HUES64 (cell line): ENCODE results near the gene AGAP1. TPM values are rescaled to one million over a fixed set of nuclear protein-coding genes. Genes with fewer than 3 reads are reported as not detected.

Experiments used
- H3K27ac ChIP-seq: 2 replicates; pipeline ENCODE4 v1.7.0; 2013; ENCODE audit warnings: low read depth, low read length, inconsistent platforms
- H3K27me3 ChIP-seq: 2 replicates; pipeline ENCODE4 v1.6.1; 2013; ENCODE audit warnings: mild to moderate bottlenecking, low read length; ENCODE audit not compliant: insufficient read depth
- H3K36me3 ChIP-seq: 2 replicates; pipeline ENCODE4 v1.6.1; 2013; ENCODE audit warnings: mild to moderate bottlenecking, low read length; ENCODE audit not compliant: insufficient read depth
- H3K4me1 ChIP-seq: 2 replicates; pipeline ENCODE4 v1.6.1; 2013; ENCODE audit warnings: mild to moderate bottlenecking, low read length, moderate library complexity; ENCODE audit not compliant: insufficient read depth
- H3K4me3 ChIP-seq: 2 replicates; pipeline ENCODE4 v1.5.1; 2013; ENCODE audit warnings: mild to moderate bottlenecking, low read length, moderate library complexity
- H3K9ac ChIP-seq: 2 replicates; pipeline ENCODE4 v1.6.1; 2013; ENCODE audit warnings: mild to moderate bottlenecking, low read depth, low read length
- H3K9me3 ChIP-seq: 2 replicates; pipeline ENCODE4 v1.6.1; 2013; ENCODE audit warnings: low read depth, low read length; ENCODE audit not compliant: insufficient read depth
- WGBS: fragments of 150-250, 120-280 bp; methylation state at CpG from one replicate; pipeline ENCODE4 v1.1.7; 2013; ENCODE audit warnings: missing lambda C conversion rate; 5-methylcytosine and 5-hydroxymethylcytosine counted together
- polyA plus RNA-seq, 2 experiments: library from polyadenylated mRNA; stranded (reverse); fragments of 50-300 nt; gene quantifications; one replicate each; pipeline ENCODE4 v1.2.3, GENCODE V29; 2013

AGAP1 gene
- 15.7 TPM for polyA plus RNA-seq (2013, experiment 1 of 2)
- polyA plus RNA-seq (2013, experiment 2 of 2) = 16.4 TPM

DNA sequence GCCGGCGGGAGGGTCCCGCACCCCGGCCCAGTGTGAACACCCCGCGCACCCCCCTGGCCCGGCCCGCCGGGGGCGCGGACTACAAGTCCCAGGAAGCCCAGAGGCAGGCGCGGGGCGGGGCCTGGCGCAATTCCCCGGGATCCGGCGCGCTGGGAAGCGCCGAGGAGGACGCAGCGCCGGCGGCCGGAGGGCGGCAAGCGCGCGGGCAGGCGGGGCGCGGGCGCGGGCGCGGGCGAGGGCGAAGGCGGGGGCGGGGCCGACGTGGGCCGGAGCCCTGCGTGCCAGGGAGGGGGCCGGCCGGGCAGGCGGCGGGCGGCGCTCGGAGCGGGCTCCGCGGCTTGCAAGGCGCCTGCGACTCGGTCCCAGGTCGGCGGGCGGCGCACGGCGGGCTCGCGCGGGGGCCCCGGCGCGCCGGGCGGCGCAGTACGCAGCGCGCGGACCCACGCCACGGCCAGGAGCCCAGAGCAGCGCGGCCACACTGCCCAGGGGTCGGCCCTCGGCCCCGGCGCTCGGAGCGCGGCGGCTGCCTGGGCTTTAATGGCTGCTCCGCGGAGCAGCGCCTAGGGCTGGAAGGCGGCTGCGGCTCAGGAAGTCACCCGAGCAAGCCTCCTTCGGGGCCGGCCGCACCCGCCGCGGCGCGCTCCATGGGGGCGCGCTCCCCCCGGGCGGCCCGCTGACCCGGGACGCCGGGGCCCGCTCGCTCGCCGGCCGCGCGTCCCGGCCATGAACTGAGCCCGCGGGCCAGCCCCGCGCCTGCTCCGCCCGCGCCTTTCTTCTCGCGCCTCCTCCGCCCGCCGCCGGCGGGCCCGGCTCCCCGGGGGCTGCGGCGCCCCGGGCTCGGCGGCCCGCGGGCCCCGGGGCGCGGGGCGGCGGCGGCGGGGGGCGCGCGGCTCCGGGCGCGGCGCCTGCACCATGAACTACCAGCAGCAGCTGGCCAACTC is at the start of gene AGAP1:
Gene AGAP1, plus strand, starts transcription at position 269 of the 941 bp plus-strand sequence.
- H3K9ac ChIP-seq = peak within 1 kb of the TSS; percentile 72
- no peaks in the 10 kb centered on the region for H3K9me3 ChIP-seq
- peak within 1 kb of the TSS; percentile 70 for H3K4me3 ChIP-seq
- H3K27ac ChIP-seq = no peak within 1 kb of the TSS
- under 1% methylated on average over 156 of the region's 156 CpGs for WGBS
- peaks cover 25% of the 10 kb centered on the region for H3K4me1 ChIP-seq
- H3K36me3 ChIP-seq = no peaks in the 10 kb centered on the region
- H3K27me3 ChIP-seq = peaks cover 27% of the 10 kb centered on the region

GRCh38 chr2:235444101-235444597 is 49.7 kb upstream of the AGAP1 start:
- Histone ChIP-seq H3K27ac (no peak overlapping the region), H3K4me3 (no peak overlapping the region), H3K36me3 (no peaks in the 10 kb centered on the region), H3K4me1 (no peaks in the 10 kb centered on the region), H3K9ac (no peak overlapping the region), H3K27me3 (no peaks in the 10 kb centered on the region), H3K9me3 (0 out of 2 replicates have a peak, but pooled peaks cover 3% of the 10 kb centered on the region)
- WGBS = 89% methylated on average over 7 of the region's 7 CpGs

DNA sequence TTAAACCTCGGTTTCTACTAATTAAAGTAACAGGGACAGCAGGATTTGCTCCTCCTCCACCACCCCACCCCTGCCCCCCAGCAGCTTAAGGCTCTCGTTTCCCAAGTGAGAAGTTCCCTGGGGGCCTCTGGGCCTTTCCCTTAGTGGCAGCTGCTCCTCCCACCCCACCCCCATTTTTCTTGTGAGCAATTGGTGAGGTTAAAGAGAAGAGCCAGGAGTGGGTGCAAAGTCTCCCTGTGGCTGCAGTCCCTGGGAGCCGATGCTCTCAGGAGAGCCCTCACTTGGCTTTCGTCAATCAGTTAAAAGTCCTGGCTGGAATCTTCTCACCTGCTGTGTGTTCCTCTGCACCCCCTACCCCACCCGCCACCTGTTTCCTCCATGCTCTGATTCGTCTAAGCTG is 48.7 kb upstream of the AGAP1 start:
- Histone ChIP-seq H3K27ac (no peak overlapping the region), H3K27me3 (no peaks in the 10 kb centered on the region), H3K4me3 (no peak overlapping the region), H3K36me3 (no peaks in the 10 kb centered on the region), H3K9me3 (0 out of 2 replicates have a peak, but pooled peaks cover 3% of the 10 kb centered on the region), H3K9ac (no peak overlapping the region), H3K4me1 (no peaks in the 10 kb centered on the region)
- WGBS = 75% methylated on average over 6 of the region's 6 CpGs

DNA sequence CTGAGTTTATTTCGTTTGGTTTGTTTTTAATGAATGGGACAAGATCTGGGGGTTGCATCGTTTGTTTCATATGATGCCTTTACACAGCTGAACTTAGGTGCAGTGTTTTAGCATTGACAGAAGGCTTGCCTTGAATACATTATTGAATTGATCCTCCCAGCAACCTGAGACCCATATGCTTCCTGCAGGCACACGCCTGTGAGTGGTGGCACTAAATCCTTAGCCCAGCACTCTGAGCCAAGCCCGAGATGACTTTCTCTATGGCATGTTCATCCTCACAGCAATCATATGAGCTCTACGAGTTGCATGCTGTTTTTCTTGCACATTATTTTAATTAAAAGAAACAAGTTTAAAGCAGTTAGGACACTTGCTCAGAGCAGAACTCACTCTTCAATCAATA is 47.8 kb upstream of the AGAP1 start:
- no peaks in the 10 kb centered on the region for H3K36me3 ChIP-seq
- WGBS = 92% methylated on average over 5 of the region's 5 CpGs
- H3K27me3 ChIP-seq = no peaks in the 10 kb centered on the region
- no peak overlapping the region for H3K4me3 ChIP-seq
- no peak overlapping the region for H3K9ac ChIP-seq
- no peak overlapping the region for H3K27ac ChIP-seq
- H3K4me1 ChIP-seq = no peaks in the 10 kb centered on the region
- H3K9me3 ChIP-seq = 0 out of 2 replicates have a peak, but pooled peaks cover 3% of the 10 kb centered on the region

- Histone ChIP-seq H3K27me3 (no peaks in the 10 kb centered on the region), H3K4me1 (no peaks in the 10 kb centered on the region), H3K27ac (no peak overlapping the region), H3K36me3 (no peaks in the 10 kb centered on the region), H3K9ac (no peak overlapping the region), H3K9me3 (0 out of 2 replicates have a peak, but pooled peaks cover 3% of the 10 kb centered on the region), H3K4me3 (no peak overlapping the region)
- 100% methylated on average over 1 of the region's 3 CpGs for WGBS
Measured at GRCh38 chr2:235447210-235447609, 46.6 kb upstream of the AGAP1 start.

DNA sequence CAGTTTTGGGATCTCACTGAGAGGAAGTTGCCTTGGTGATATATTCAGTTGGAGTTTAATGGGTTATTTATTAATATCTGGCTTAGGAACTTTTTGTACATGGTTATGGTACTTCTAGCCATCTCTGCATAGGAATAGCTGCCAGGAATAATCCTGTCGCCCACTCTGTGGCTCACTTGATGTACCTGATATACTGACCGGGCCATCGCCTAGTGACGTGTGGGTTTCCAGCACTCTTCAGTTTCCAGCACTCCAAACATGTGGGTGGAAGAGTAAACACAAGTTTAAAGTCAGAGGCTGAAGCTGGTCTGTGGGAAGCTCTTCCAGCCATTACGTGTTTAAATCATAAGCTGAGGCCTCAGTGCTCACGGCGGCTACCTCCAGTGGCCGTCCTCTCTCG is 44.3 kb upstream of the AGAP1 start:
- Histone ChIP-seq H3K9ac (no peak overlapping the region), H3K4me1 (no peaks in the 10 kb centered on the region), H3K27ac (no peak overlapping the region), H3K36me3 (no peaks in the 10 kb centered on the region), H3K9me3 (no peaks in the 10 kb centered on the region), H3K4me3 (no peak overlapping the region), H3K27me3 (no peaks in the 10 kb centered on the region)
- 96% methylated on average over 9 of the region's 9 CpGs for WGBS

- Histone ChIP-seq H3K27me3 (no peaks in the 10 kb centered on the region), H3K9ac (no peak overlapping the region), H3K36me3 (no peaks in the 10 kb centered on the region), H3K27ac (no peak overlapping the region), H3K4me1 (no peaks in the 10 kb centered on the region), H3K9me3 (no peaks in the 10 kb centered on the region), H3K4me3 (no peak overlapping the region)
- 96% methylated on average over 6 of the region's 6 CpGs for WGBS
Measured at GRCh38 chr2:235453605-235454151, 40.2 kb upstream of the AGAP1 start.

DNA sequence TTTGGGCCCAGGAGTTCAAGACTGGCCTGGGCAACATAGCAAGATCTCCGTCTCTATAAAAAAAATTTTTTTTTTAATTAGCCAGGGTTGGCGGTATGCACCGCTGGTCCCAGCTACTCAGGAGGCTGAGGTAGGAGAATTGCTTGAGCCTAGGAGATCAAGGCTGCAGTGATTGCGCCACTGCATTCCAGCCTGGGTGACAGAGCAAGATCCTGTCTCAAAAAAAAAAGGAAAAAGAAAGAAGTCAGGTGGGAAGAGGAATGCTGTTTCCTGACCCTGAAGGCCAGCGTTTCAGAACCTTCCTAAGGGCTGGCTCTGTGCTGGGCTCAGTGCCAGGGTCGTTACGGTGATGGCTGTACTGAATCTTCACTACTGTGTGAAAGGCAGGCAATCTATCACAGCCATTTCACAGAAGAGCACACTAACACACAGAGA is 35.0 kb upstream of the AGAP1 start:
- no peaks in the 10 kb centered on the region for H3K4me1 ChIP-seq
- H3K27me3 ChIP-seq = no peaks in the 10 kb centered on the region
- no peak overlapping the region for H3K9ac ChIP-seq
- no peak overlapping the region for H3K27ac ChIP-seq
- no peaks in the 10 kb centered on the region for H3K9me3 ChIP-seq
- whole genome bisulfite sequencing = 88% methylated on average over 7 of the region's 7 CpGs
- H3K4me3 ChIP-seq = no peak overlapping the region
- no peaks in the 10 kb centered on the region for H3K36me3 ChIP-seq

GRCh38 chr2:235460548-235461047 is 33.2 kb upstream of the AGAP1 start:
- Histone ChIP-seq H3K9ac (no peak overlapping the region), H3K36me3 (no peaks in the 10 kb centered on the region), H3K4me3 (no peak overlapping the region), H3K27ac (no peak overlapping the region), H3K27me3 (no peaks in the 10 kb centered on the region), H3K4me1 (no peaks in the 10 kb centered on the region), H3K9me3 (no peaks in the 10 kb centered on the region)
- 95% methylated on average over 8 of the region's 8 CpGs for WGBS

- Histone ChIP-seq H3K27ac (no peak overlapping the region), H3K4me1 (no peaks in the 10 kb centered on the region), H3K4me3 (no peak overlapping the region), H3K9me3 (no peaks in the 10 kb centered on the region), H3K36me3 (no peaks in the 10 kb centered on the region), H3K27me3 (no peaks in the 10 kb centered on the region), H3K9ac (no peak overlapping the region)
- WGBS = 91% methylated on average over 12 of the region's 12 CpGs
Measured at GRCh38 chr2:235461763-235462414, 32.0 kb upstream of the AGAP1 start.

DNA sequence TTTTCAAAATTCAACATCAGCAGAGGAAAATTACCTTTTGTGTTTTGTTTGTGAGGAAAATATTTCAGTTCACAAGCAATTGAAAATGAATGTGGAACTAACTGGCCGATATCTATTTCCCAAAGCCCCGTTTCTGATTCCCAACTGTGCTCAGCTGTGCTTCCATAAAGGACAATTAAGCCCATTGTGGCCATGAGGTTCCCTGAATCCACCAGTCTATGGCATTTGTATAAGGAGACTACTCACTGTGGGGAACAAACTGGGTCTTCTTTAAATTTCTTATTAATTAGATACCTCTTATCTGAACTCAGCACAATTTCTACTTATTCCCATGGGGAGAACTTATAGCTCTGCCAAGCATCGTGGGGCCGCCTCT is 31.4 kb upstream of the AGAP1 start:
- WGBS = 96% methylated on average over 4 of the region's 4 CpGs

More for the DNA sequence above, 31.4 kb upstream of the AGAP1 start:
- Histone ChIP-seq H3K4me1 (no peaks in the 10 kb centered on the region), H3K27ac (no peak overlapping the region), H3K4me3 (no peak overlapping the region), H3K9ac (no peak overlapping the region), H3K27me3 (no peaks in the 10 kb centered on the region), H3K9me3 (no peaks in the 10 kb centered on the region), H3K36me3 (no peaks in the 10 kb centered on the region)
